Fibroblast of lung (primary cell): Measurements from ENCODE around the gene SLC35F3.
"Not testable (repeated sequence)": the region's sequence is repeated elsewhere in the genome, so short reads cannot be mapped to it uniquely, and the experiment has no call there.

ENCODE experiments used
- EZH2 ChIP-seq: IDR thresholded peaks from 2 replicates; pipeline ENCODE4 v1.5.1; 2012; ENCODE audit warnings: low read length, control low read depth, mild to moderate bottlenecking; ENCODE audit errors: missing control alignments
- TF ChIP-seq, protein P1 (sequence below), 2 donors: IDR thresholded peaks in 1 of 2; conservative IDR thresholded peaks in 1 of 2; 1 replicate in 1 of 2; 2 replicates in 1 of 2; pipeline ENCODE4 v1.5.1; 2011 to 2012; ENCODE audit warnings: low read length in 2 of 2, control low read depth in 1 of 2, inconsistent platforms in 1 of 2, low read depth in 1 of 2, mild to moderate bottlenecking in 1 of 2

DNA sequence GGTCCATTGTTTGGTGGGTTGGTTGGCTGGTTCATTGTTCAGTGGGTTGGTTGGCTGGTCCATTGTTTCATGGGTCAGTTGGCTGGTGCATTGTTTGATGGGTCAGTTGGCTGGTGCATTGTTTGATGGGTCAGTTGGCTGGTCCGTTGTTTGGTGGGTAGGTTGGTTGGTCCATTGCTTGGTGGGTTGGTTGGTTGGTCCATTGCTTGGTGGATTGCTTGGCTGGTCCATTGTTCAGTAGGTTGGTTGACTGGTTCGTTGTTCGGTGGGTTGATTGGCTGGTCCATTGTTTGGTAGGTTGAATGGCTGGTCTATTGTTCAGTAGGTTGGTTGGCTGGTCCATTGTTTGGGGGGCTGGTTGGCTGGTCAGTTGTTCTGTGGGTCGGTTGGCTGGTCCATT is 343.3 kb downstream of the SLC35F3 start:
- TF ChIP-seq, protein P1, sequence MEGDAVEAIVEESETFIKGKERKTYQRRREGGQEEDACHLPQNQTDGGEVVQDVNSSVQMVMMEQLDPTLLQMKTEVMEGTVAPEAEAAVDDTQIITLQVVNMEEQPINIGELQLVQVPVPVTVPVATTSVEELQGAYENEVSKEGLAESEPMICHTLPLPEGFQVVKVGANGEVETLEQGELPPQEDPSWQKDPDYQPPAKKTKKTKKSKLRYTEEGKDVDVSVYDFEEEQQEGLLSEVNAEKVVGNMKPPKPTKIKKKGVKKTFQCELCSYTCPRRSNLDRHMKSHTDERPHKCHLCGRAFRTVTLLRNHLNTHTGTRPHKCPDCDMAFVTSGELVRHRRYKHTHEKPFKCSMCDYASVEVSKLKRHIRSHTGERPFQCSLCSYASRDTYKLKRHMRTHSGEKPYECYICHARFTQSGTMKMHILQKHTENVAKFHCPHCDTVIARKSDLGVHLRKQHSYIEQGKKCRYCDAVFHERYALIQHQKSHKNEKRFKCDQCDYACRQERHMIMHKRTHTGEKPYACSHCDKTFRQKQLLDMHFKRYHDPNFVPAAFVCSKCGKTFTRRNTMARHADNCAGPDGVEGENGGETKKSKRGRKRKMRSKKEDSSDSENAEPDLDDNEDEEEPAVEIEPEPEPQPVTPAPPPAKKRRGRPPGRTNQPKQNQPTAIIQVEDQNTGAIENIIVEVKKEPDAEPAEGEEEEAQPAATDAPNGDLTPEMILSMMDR (conservative IDR thresholded peaks at IDR 0.05 in 1 of 2, IDR thresholded peaks at IDR 0.05 in 1 of 2; ENCODE audit: low read depth in 1 of 2, low read length in 2 of 2), result not testable (repeated sequence)
- not testable (repeated sequence) for TF ChIP-seq EZH2
